ENCODE data around the gene ACACB.

ACACB gene

GRCh38 chr12:109218996-109219395 is 102.6 kb downstream of the ACACB start:
- Histone ChIP-seq H3K27ac (no peak overlapping the region), H3K4me3 (no peak overlapping the region), H3K27me3 (no peaks in the 10 kb centered on the region), H3K36me3 (peaks cover 52 to 98% (median 86%) of the 10 kb centered on the region in 3 donors), H3K9me3 (no peaks in the 10 kb centered on the region), H3K4me1 (no peaks in the 10 kb centered on the region)
- no peak for DNase-seq
- TF ChIP-seq CTCF (IDR thresholded peaks at IDR 0.05), result no peak
- intact Hi-C loops (cut with DNase I; ENCODE audit: low total_unique reads), result no loop called here

GRCh38 chr12:109219938-109220337 is 103.6 kb downstream of the ACACB start:
- Histone ChIP-seq H3K4me3 (no peak overlapping the region), H3K4me1 (no peaks in the 10 kb centered on the region), H3K36me3 (peaks cover 51 to 98% (median 86%) of the 10 kb centered on the region in 3 donors), H3K27me3 (no peaks in the 10 kb centered on the region), H3K9me3 (no peaks in the 10 kb centered on the region), H3K27ac (no peak overlapping the region)
- peak in 1 of 2 donors; percentile 36 for DNase-seq
- no peak for TF ChIP-seq CTCF (IDR thresholded peaks at IDR 0.05)
- intact Hi-C loops (cut with DNase I; ENCODE audit: low total_unique reads), result no loop called here

- no peak overlapping the region for H3K27ac ChIP-seq
- no peak for DNase-seq
- no peaks in the 10 kb centered on the region for H3K27me3 ChIP-seq
- no peaks in the 10 kb centered on the region for H3K9me3 ChIP-seq
- H3K36me3 ChIP-seq, result peaks cover 41 to 98% (median 87%) of the 10 kb centered on the region in 3 donors
- no peak overlapping the region for H3K4me3 ChIP-seq
- intact Hi-C loops (cut with DNase I; ENCODE audit: low total_unique reads), result no loop called here
- no peaks in the 10 kb centered on the region for H3K4me1 ChIP-seq
- TF ChIP-seq CTCF (IDR thresholded peaks at IDR 0.05), result no peak
Observed at GRCh38 chr12:109221277-109221931, 105.0 kb downstream of the ACACB start.

GRCh38 chr12:109222062-109222461 is 105.7 kb downstream of the ACACB start:
- intact Hi-C loops (cut with DNase I; ENCODE audit: low total_unique reads), result no loop called here
- H3K4me1 ChIP-seq, result no peaks in the 10 kb centered on the region
- DNase-seq, result no peak
- no peaks in the 10 kb centered on the region for H3K9me3 ChIP-seq
- no peak for TF ChIP-seq CTCF (IDR thresholded peaks at IDR 0.05)
- no peak overlapping the region for H3K27ac ChIP-seq
- H3K4me3 ChIP-seq, result no peak overlapping the region
- H3K27me3 ChIP-seq, result no peaks in the 10 kb centered on the region
- peaks cover 43 to 98% (median 83%) of the 10 kb centered on the region in 3 donors for H3K36me3 ChIP-seq

- DNase-seq, result no peak
- peaks cover 47 to 98% (median 83%) of the 10 kb centered on the region in 3 donors for H3K36me3 ChIP-seq
- TF ChIP-seq CTCF (IDR thresholded peaks at IDR 0.05), result no peak
- H3K4me1 ChIP-seq, result no peaks in the 10 kb centered on the region
- intact Hi-C loops (cut with DNase I; ENCODE audit: low total_unique reads), result no loop called here
- H3K27ac ChIP-seq, result no peak overlapping the region
- no peaks in the 10 kb centered on the region for H3K9me3 ChIP-seq
- H3K4me3 ChIP-seq, result no peak overlapping the region
- no peaks in the 10 kb centered on the region for H3K27me3 ChIP-seq
Observed at GRCh38 chr12:109222496-109222895, 106.1 kb downstream of the ACACB start.
